NCI-H1694 (cell line): Measurements from ENCODE around the gene CCDC6.
"Not testable (repeated sequence)": the region's sequence is repeated elsewhere in the genome, so short reads cannot be mapped to it uniquely, and the experiment has no call there.

Experiments used
- DNase-seq: peaks from one replicate; lab custom pipeline; 2025; lab: John Stamatoyannopoulos, UW

CCDC6 gene

DNA sequence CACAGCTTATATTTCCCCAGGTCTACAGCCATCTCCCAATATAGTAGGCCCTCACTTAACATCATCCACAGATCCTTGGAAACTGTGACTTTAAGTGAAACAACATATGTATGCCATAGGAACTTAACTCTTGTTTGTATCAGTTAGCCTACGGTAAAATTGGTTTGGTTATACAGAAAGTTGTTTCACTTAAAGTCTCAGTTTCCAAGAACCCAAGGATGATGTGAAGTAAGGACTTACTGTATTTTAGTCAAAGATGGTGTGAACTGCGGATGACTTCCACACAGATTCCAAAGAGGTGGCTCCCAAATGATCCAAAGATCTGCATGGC lies 96.7 kb downstream of the CCDC6 start:
- DNase-seq: no peak

DNA sequence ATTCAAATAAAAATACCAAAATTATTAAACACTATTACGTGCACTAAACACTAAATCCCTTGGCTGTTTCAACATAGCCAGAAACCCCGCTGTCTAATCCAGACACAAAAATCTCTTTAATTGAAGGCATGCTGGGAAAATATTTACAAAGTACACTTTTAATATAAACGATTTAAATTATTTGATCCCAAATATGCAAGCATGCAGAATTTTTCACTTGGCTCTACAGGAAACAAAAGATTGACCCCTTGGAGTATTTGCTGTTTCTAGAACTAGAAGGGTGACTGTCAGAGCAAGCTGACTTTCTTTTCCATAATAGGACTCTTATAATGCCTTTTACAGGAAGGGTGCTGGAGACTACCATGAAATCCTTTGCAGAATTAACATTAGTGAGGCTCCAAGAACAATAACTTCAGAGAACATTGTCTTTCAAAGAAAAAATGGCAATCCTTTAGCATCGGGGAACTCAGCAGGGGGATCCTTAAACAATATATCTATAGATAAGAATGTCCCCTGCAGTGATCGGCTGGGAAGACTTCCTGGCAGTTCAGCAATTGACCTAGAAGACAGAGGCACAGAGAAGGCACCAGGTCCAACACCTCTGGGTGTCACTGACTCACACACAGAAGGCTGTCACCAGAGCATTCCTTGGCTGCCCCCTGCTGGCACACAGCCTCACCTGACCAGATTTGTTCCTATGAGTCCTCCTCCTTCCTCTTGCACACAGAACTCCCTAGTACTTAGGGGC lies 97.3 kb downstream of the CCDC6 start:
- DNase-seq: peak; percentile 68

DNA sequence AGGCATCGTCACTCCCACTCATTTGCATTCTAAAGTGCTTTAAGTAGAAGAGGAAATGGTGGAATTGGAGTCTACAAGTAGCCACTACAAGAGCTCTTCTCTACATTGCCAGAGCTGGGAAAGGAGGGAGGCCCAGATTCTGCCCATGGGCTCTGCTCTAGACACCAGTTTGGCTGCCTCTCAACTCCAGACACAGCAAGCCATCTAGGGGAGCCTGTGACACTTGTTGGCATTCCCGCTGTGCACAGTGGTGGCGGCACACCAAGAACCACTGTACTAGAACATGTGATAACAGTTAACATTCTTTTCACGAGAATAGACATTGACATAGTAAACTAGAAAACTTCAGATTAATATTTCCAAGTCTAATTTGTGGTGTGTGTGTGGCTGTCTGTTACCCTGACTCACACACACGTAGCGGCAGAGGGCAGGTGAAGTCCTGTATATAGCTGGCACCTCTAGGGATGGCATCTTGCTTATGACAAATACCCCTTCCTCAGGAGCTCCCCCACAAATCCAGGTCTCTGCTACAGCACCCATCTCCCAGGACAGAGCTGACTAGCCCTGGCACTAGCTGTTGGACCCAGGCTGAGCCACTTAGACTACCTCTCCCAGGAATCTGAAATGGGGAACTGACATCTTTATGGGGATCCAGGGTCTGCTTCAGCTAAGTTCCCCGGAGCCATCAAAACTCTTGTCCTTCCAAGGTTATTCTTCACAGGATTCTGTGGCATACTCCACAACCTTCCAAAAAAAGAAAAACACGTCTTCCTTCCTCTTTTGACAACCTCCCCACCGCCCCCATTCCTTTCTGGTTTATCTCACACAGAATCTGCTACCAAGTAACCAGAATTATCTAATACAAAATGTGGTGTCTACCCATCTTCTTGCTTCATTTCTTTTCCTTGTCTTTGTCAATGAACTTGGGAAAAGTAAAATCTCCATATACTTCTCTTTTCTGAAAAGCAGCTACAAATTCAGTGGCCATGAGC lies 98.4 kb downstream of the CCDC6 start:
- no peak for DNase-seq

DNA sequence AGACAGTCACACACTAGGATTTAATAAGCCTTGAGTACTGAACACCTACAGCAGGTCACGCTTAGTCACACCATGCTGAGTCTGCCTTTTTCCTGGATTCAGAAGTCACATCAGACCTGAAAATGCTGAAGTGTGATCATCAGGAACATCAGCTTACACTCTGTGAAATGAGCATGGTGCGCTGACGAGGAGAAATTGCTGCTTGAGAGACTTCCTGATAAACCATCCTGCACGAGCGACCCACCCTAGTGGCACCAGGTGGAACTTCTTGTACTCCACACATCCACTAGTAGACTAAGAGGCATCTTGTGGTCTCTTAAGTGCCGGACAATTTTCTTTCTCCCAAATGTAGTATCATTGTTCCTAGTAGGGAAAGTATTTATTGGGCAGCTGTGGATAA lies 101.3 kb downstream of the CCDC6 start:
- DNase-seq: peak; percentile 50

DNA sequence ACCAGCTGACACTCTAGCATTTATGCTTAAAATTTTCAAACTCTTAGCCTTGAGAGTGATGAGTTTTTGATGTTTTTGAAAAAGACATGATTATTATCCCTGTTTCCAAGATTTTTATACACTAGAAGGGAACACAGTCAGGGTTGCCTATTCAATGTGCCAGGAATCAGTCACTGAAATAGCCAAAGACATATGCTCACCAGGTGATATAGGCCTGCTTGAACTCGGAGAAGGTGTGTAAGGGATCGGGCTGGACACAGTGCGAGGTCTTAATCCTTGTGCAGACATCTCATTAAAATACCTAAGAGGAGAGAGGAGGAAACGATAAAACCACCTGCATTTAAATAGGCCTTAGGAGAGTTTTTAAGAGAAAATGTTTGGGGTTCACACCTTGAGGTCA lies 102.1 kb downstream of the CCDC6 start:
- DNase-seq: no peak

DNA sequence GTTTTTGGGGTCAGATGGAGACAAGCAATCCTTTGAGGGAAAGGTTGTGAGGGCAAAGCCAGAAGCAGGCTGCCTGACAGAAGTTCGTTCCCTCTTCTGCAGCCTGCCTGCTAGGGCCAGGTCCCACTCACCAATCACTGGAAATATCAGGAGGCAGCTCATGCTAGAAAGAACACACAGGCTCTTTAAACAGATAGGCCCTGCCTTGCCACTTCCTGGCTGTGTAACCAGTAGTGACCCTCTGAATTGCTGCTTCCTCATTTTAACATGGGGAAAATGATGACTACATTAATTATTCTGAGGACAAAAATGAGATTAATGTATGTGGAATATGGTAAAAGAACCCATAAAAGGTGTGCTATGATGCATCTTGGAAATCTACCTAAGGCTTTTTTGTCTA lies 102.6 kb downstream of the CCDC6 start:
- no peak for DNase-seq

- DNase-seq: no peak
Measured at GRCh38 chr10:59801171-59801570, 105.2 kb downstream of the CCDC6 start.

DNA sequence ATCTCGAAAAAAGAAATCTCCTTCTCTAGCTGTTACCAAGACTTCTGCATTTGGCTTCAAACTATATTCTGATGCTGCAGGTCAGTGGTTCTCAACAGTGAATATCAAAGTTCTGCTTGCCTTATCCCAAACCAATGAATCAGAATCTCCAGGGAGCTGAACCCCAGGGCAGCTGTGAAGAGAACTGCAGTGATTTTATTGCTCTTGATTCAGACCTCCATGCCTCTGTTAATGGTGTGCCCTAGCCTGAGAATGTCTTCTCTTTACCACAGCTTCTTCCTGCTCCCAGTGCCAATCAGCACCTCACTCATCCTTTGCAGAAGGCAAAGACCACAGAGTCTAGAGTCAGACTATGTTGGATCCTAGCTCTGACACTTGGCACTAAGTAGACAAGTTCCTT lies 106.9 kb downstream of the CCDC6 start:
- DNase-seq: no peak

- DNase-seq: no peak
Measured at GRCh38 chr10:59793919-59794318, 112.4 kb downstream of the CCDC6 start.

- DNase-seq: no peak
Measured at GRCh38 chr10:59792812-59793211, 113.5 kb downstream of the CCDC6 start.

DNA sequence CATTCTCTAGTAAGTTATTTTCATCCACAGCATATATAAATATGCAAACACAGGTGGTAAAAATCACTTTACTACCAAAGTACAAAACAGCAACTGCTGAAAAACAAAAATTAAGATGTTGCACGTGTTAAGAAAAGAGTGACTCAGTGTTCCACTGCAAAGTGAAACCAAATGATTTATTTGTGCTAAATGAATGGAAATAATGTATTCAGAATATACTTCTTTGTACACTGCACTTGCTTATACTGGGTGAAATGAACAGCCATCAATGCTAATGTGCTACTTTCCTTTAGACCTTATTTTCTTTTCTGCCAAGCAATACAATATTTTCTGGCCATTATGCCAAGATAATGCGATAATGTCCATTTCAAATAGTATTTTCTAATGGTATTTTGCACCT lies 114.8 kb downstream of the CCDC6 start:
- no peak for DNase-seq

GRCh38 chr10:59790080-59790479 lies 116.3 kb downstream of the CCDC6 start:
- DNase-seq: not testable (repeated sequence)

DNA sequence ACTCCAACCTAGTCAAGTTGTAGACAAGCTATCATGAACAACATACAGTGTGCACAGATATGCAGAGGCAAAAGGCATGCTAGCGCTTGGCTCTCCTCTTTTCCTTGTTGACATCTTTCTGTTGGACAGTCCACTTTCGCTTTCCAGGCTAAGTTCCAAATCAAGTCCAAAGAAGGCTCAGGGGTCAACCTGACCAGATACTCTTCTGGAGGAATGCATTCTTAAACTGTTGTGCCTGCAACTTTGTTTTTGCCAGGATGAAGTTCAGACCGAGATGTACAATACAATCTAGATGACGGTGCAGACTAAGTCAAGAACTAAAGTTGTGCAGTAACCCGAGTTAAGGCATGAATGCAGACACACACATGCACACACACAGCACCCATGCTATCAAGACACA lies 117.4 kb downstream of the CCDC6 start:
- DNase-seq: not testable (repeated sequence)

- DNase-seq: not testable (repeated sequence)
Measured at GRCh38 chr10:59787032-59787431, 119.3 kb downstream of the CCDC6 start.

- not testable (repeated sequence) for DNase-seq
Measured at GRCh38 chr10:59785476-59785875, 120.9 kb downstream of the CCDC6 start.

- DNase-seq: no peak
Measured at GRCh38 chr10:59781511-59781910, 124.8 kb downstream of the CCDC6 start.

GRCh38 chr10:59779756-59780533 lies 126.4 kb downstream of the CCDC6 start:
- DNase-seq: no peak

DNA sequence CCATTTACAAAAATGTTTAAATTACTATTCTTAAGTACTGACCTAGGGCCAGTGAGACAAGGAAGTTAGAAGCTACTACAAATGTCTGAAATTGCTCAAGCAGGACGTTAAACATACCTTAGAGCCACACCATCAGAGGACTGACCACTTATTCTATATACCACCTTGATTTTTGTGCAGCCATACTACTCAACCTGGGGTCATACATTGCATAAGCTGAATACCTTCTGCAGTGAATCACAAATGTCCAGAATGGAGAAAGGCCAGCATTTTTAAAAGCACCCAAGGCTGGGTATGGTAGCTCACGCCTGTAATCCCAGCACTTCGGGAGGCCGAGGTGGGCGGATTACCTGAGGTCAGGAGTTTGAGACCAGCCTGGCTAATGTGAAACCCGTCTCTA lies 131.9 kb downstream of the CCDC6 start:
- DNase-seq: no peak

- DNase-seq: no peak
Measured at GRCh38 chr10:59773088-59773487, 133.3 kb downstream of the CCDC6 start.

GRCh38 chr10:59771162-59771807 lies 135.1 kb downstream of the CCDC6 start:
- no peak for DNase-seq

GRCh38 chr10:59770689-59771088 lies 135.7 kb downstream of the CCDC6 start:
- no peak for DNase-seq

- DNase-seq: no peak
Measured at GRCh38 chr10:59762505-59762904, 143.9 kb downstream of the CCDC6 start.
